ENCODE data around the gene NACC2. TPM values are rescaled to one million over a fixed set of nuclear protein-coding genes. Genes with fewer than 3 reads are reported as not detected.
A peak's percentile ranks its signal among the peaks of the same experiment; 100 is the strongest.

The NACC2 gene
- total and polyA plus RNA-seq, 9 of the 15 experiments (the other 6 are each of a cell fraction or from before 2014, with no cell fraction given) = 0.70 to 25.1 (median 5.6) TPM

- TF ChIP-seq RCOR1 (IDR thresholded peaks at IDR 0.05; ENCODE audit: borderline replicate concordance in 1 of 2, low read depth in 2 of 2, low read length in 2 of 2) = peak in 1 of 2 experiments; percentile 47; a peak in 1 of 4 replicates
- TF ChIP-seq ZNF134 (CRISPR knock-in tag; conservative IDR thresholded peaks at IDR 0.05) = no peak
- TF ChIP-seq ZNF175 (CRISPR knock-in tag; IDR thresholded peaks at IDR 0.05; ENCODE audit: low read depth) = no peak
- no peak for TF ChIP-seq ETV6 (IDR thresholded peaks at IDR 0.05; ENCODE audit: borderline replicate concordance in 1 of 2, low read depth in 2 of 2, low read length in 1 of 2)
- no peak for TF ChIP-seq ETV6 (CRISPR knock-in tag; IDR thresholded peaks at IDR 0.05; ENCODE audit: borderline replicate concordance)
- TF ChIP-seq ZBTB40 (IDR thresholded peaks at IDR 0.05) = no peak
- no peak for TF ChIP-seq ZBTB40 (CRISPR knock-in tag; IDR thresholded peaks at IDR 0.05)
- no peak for TF ChIP-seq POLR3A (IDR thresholded peaks at IDR 0.05; ENCODE audit: borderline replicate concordance, extremely low read depth, insufficient read depth, insufficient read length)
- TF ChIP-seq MTF1 (CRISPR knock-in tag; IDR thresholded peaks at IDR 0.05; ENCODE audit: borderline replicate concordance) = no peak
- TF ChIP-seq GATA2 (CRISPR knock-in tag; IDR thresholded peaks at IDR 0.05) = no peak
- no peak for TF ChIP-seq CSDE1 (IDR thresholded peaks at IDR 0.05)
- no peak for TF ChIP-seq ZNF212 (CRISPR knock-in tag; IDR thresholded peaks at IDR 0.05)
- TF ChIP-seq ZKSCAN1 (IDR thresholded peaks at IDR 0.05; ENCODE audit: low read depth, low read length) = no peak
- no peak for TF ChIP-seq HBP1 (CRISPR knock-in tag; IDR thresholded peaks at IDR 0.05)
- no peak for TF ChIP-seq ZNF449 (CRISPR knock-in tag; IDR thresholded peaks at IDR 0.05)
Measured at GRCh38 chr9:136122425-136123383, 27.6 kb upstream of the NACC2 start (continued).

Data from K562 (cell line).